DMS79 treated with DMSO at 0.1 percent for 48 hours (cell line): ENCODE measurements around the gene ASGR1.
"Not testable (repeated sequence)": the region's sequence is repeated elsewhere in the genome, so short reads cannot be mapped to it uniquely, and the experiment has no call there.

Experiments used
- DNase-seq: peaks from one replicate; lab custom pipeline; 2025; lab: John Stamatoyannopoulos, UW

The ASGR1 gene

DNA sequence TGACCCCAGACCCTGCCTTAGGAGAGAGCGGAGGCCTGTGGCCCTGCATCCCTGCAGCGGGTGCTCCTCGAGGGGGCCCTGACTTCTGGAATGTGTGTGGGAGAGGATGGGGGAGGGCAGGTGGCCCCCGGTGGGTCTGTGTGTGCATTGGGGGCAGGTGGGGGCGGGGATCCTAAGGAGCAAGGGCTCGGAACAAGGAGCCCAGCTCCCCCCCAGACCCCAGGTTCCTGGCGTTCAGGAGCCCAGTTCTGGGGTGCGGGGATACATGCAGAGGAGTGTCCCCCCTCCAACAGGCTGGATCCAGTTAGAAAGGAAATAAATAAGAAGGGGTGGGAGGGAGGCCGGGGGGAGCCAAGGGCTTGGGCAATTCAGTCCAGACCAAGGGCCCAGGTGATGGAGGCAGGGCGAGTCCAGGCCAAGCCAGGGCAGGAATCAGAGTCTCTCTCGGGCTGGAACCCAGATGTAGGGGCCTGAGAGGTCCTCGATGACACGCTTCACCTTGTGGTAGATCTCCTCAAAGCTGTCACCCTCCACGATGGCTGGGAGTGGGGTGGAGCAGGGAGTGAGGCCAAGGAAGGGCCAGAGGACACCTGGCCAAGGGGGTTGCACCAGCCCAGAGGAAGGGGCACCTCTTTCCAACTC lies 11.2 kb upstream of the ASGR1 start:
- no peak for DNase-seq

GRCh38 chr17:7186241-7186640 lies 7.1 kb upstream of the ASGR1 start:
- no peak for DNase-seq

- no peak for DNase-seq
These were observed 5.5 kb upstream of the ASGR1 start for GRCh38 chr17:7184647-7185046.

DNA sequence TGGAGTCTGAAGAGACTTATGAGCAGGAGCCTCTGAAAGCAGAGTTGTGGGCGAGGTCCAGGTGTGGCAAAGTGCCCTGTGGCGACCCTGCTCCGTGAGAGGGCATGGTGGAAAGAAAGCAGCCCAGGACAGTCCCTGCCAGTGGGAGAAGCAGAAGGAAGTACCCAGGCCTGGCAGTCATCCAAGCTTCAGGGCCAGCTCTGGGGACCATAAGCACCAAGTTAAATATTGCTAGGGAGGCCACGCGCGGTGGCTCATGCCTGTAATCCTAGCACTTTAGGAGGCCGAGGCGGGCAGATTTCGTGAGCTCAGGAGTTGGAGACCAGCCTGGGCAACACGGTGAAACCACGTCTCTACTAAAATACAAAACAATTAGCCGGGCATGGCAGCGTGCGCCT lies 4.9 kb upstream of the ASGR1 start:
- peak; percentile 59 for DNase-seq

- no peak for DNase-seq
These were observed 4.4 kb upstream of the ASGR1 start for GRCh38 chr17:7183433-7184090.

DNA sequence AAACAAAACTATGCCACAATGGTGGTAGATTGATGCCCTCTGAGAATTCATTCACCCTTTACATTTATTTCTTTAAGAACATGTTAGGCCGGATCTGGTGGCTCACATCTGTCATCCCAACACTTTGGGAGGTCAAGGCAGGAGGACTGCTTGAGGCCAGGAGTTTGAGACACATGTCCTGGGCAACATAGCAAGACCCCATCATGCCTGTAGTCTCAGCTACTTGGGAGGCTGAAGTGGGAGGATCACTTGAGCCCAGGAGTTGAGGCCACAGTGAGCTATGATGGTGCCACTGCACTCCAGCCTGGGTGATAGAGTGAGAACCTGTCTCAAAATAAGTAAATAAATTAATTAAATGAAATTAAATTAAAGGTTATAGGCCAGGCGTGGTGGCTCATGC lies 2.9 kb upstream of the ASGR1 start:
- DNase-seq, result not testable (repeated sequence)

- DNase-seq, result no peak
These were observed 225 bp downstream of the ASGR1 start for GRCh38 chr17:7178973-7179316.

DNA sequence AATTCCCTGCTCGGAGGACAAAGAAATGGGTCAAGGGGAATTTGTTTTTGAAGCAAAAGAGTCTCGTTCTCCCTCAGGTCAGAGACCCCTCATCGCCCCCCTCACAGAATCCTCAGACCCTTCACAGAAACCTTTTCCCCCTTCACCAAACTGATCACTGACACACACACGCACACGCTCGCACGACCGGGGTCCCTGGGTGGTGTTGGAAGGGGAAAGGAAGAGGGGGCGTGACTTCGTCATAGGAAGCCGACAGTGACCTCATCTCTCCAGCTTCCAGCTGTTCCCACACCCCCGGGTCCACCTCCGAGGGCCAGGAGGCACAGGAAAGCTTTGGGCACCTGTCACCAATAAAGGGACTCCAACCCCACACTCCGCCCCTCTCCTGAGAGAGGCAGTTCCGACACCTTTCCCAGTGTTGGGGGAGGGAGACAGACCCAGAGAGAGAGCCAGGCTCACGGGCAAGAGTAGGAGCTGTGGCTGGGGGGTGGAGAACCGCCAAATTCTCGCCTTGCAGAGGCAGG lies 1.2 kb downstream of the ASGR1 start:
- peak; percentile 67 for DNase-seq

DNA sequence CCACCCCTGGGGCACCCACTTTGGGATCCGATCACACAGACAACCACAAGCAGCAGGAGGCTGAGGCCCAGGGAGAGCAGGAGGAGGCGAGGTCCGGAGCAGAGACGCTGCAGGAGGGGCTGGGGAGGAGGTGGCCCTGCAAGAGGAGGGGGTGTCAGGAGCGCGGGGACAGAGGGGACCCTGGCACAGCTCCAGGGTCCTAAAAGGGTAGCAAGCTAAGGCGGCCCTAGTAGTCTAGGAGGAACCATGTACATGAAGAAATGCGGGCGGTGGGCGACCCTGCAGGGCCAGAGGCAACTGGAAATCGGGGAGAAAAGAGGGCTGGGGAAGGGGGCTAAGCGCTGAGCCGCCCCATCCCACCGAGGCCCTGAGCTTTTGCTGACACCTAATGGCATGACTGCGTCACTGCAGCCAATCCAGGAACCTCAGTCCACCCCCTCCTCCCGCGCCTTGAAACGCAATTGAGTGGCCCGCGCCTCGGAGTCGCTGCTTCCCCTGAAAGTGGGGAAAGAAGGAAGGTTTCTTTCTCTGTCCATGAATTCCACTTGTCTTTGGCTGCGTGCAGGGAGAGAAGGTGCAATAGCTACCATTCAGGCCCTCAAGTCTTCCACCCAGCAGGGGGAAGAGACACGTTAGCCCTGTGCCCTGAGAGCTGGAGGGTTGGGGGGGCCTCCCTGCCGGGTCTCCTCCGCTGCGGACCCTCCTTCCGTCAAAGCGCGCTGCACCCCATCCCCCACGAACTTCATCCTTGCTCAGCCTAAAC lies 1.8 kb downstream of the ASGR1 start:
- peak; percentile 84 for DNase-seq

DNA sequence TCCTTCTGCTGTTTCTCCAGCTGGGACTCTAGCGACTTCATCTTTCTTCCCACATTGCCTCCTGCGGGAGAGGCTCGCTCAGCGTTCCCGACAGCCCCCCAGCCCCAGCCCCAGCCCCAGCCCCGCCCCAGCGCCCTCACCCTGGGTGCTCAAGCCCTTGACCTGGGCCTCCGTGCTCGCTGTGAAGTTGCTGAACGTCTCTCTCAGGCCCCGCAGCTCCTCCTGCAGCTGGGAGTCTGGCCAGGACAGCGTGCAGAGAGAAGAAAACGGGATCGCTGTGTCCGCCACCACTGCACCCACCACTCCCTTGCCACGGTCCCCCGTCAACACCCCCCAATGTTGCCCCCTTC lies 2.4 kb downstream of the ASGR1 start:
- DNase-seq, result peak; percentile 33

- DNase-seq, result no peak
These were observed 2.9 kb downstream of the ASGR1 start for GRCh38 chr17:7176107-7176840.

DNA sequence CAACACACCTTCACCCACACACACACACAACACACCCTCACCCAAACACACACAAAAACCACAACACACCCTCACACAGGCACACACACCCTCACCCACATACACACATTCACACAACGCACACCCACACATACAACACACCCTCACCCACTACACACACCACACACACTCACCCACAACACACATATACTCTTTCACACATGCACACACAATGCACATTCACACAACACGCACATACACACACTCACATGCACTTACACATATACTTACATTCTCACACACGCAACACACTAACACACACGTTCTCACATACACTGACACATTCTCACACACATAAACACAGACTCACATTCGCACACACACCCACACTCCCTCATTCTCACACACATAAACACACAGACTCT lies 3.8 kb downstream of the ASGR1 start:
- no peak for DNase-seq

- no peak for DNase-seq
These were observed 4.4 kb downstream of the ASGR1 start for GRCh38 chr17:7174603-7175326.

DNA sequence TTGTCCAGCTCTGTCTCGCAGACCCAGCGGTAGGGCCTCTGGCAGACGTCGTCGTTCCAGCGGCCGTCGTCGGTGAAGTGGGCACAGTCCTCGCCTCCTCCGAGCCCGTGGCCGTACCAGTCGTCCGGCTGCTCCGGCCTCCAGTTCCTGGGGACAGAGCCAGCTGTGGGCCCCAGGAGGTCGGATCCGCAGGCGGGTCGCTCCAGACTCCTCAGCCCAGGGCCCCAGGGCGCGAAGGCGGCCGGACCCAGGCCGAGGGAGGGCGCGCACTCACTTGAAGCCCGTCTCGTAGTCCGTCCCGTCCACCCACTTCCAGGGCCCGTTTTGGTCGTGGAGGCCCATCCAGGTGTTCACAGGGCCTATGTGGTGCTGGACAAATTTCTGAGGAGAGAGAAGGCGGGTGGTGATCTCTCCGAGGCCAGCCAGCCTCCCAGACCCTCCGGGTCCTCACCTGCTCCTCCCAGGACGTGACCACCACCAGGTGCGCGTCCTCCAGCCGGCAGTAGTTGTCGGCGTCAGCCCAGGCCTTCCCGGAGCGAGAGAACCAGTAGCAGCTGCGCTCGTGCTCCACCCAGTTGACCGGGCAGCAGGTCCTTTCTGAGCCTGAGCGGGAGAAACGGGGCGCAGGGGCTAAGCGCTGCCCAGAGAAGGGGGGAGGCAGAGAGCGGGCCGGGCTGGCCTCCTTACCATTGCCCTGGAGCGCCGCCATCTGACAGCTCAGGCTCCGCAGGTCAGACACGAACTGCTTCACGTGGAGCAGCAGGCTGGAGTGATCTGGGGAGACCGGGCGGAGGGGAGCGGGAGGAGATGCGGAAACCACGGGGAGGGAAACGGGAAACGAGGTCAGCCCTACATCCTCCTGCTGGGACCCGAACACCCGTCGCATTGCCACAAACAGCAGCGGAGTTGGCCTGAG lies 5.2 kb downstream of the ASGR1 start:
- DNase-seq, result no peak

DNA sequence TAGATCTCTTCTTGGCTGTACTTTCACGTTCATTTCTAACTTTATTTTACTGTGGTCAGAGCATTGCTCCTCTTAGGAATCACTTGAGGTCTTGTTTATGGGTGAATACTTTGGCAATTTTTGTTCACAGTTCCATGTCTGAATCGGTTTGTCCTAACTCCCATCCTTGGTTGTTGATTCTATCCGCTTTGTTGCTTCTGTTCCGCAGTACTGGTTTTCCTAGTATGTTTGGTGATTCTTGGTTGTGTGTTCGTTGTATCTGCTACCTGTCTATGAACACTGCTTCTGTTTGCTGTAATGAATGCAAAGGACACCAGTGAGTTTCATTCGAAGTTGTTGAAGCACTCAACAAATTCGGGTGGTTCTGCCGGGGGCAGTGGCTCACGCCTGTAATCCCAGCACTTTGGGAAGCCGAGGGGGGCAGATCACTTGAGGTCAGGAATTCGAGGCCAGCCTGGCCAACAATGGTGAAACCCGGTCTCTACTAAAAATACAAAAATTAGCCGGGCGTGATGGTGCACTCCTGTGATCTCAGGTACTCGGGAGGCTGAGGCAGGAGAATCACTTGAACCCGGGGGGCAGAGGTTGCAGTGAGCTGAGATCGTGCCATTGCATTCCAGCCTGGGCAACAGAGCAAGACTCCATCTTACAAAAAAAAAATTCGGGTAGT lies 6.5 kb downstream of the ASGR1 start:
- not testable (repeated sequence) for DNase-seq

- DNase-seq, result not testable (repeated sequence)
These were observed 9.6 kb downstream of the ASGR1 start for GRCh38 chr17:7169565-7169908.

DNA sequence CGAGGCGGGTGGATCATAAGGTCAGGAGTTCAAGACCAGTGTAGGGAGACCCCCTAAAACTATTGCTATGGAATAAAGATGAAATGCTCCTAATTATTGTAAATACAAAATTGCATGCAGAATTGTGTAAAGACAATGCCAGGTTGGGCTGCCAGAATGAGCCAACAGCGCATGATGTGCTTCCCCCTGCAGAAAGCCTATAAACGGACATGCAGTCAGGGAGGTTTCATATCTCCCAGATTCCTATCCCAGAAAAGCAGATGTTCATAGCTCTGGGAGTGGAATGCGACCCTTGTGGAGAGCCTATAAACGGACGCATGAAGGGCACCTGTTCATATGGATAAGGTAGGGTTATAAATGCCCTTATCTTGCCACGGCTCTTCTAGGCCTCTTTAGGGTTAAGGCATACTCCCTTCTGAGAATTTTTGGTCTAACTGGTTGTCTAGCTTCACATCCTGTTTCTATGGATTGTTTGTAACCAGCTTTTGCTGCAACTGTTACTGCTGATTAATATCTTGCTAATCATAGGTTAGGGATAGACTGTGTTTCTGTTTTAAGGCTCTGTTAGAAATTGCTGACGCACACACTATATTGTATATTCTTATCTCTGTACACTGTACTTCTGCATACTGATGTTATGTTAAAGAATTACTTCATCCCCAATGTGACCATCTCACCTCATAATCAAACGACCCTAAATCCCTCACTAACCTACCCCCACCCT lies 10.2 kb downstream of the ASGR1 start:
- DNase-seq, result not testable (repeated sequence)

DNA sequence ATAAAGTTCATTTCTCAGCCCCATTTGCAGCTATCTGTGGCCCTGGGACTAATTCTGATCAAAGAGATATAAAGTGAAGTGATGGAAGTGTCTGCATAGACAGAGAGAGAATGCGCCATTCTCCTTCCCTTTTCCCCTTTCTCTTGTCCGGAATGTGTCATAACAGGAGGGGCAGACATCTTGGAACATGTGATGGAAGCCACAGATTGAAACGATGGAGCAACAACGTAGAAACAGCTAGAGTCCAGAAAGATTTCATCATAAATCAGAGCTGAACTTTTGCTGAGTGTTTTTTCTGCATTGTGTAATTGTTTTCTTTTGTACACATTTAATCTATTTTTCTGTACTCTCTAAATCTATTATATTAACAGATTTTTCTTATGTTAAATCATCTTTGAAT lies 11.3 kb downstream of the ASGR1 start:
- no peak for DNase-seq

DNA sequence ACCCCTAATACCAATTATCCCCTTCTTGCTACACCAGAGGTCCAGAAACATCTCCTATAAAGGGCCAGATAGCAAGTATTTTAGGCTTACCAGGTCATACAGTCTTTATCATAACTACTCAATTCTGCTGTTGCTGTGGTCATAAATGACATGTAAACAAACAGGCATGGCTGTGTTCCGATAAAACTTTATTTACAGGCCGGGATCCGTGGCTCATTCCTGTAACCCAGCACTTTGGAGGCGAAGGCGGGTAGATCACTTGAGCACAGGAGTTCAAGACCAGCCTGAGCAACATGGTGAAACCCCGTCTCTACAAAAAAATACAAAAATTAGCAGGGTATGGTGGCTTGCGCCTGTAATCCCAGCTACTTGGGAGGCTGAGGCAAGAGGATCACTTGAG lies 12.3 kb downstream of the ASGR1 start:
- no peak for DNase-seq

DNA sequence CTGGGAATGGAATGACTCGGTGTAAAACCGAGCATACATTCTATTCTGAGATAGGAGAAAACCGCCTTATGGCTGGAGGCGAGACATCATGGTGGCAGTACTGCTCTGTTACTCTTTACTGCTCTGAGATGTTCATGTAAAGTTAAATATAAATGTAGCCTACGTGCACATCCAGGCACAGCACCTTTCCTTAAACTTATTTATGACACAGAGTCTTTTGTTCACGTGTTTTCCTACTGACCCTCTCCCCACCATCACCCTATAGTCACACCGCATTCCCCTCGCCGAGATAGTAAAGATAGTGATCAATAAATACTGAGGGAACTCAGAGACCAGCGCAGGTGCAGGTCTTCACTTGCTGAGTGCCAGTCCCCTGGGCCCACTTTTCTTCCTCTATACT lies 19.6 kb downstream of the ASGR1 start:
- DNase-seq, result not testable (repeated sequence)
